Pancreas (tissue), 10 donors: Measurements from ENCODE around the gene TTYH1. TPM values are rescaled to one million over a fixed set of nuclear protein-coding genes. Genes with fewer than 3 reads are reported as not detected.
"Not testable (repeated sequence)": the region's sequence is repeated elsewhere in the genome, so short reads cannot be mapped to it uniquely, and the experiment has no call there.

Source experiments
- ATAC-seq, 4 donors: fragments of 200-7000 bp; cut with Tn5 transposase; one replicate each; pipeline versions ENCODE4 v1.8.0 to v1.9.1; 2020; ENCODE audit warnings: mild to moderate bottlenecking in 4 of 4, moderate library complexity in 4 of 4
- DNase-seq, 6 donors: peaks; one replicate each; pipeline ENCODE4 v3.0.0-alpha.2; 2020
- FAIRE-seq: peaks from 2 replicates; lab custom pipeline; 2012; peaks lifted over from hg19 to GRCh38; lab: Jason Lieb, UNC
- H3K27ac ChIP-seq, 4 donors: fragments of 200-600 bp; sonication (generic); 1 replicate in 3 of 4; 2 replicates in 1 of 4; pipeline versions ENCODE4 v1.5.0 to v1.8.0; 2020
- H3K27me3 ChIP-seq, 4 donors: fragments of 200-600 bp; one replicate each; pipeline ENCODE4 v1.8.0; 2021
- H3K36me3 ChIP-seq, 3 donors: fragments of 200-600 bp; sonication (generic) in 1 of 3; one replicate each; pipeline versions ENCODE4 v1.5.0 to v1.8.0; 2020 to 2021
- H3K4me1 ChIP-seq, 3 donors: fragments of 200-600 bp; one replicate each; pipeline ENCODE4 v1.8.0; 2021
- H3K4me3 ChIP-seq, 4 donors: fragments of 200-600 bp; sonication (generic) in 2 of 4; one replicate each; pipeline versions ENCODE4 v1.5.0 to v1.8.0; 2020 to 2021
- H3K9me3 ChIP-seq, 4 donors: fragments of 200-600 bp; one replicate each; pipeline ENCODE4 v1.8.0; 2021
- WGBS, 2 donors: extraction: QIAGEN DNeasy Blood & Tissue Kit; methylation state at CpG; one replicate each; pipeline ENCODE4 v1.1.7; 2013; 5-methylcytosine and 5-hydroxymethylcytosine counted together
- intact Hi-C, 3 donors: fragments of 100-400 bp; cut with DNase I; formaldehyde crosslinking; loops; one replicate each; pipeline versions ENCODE4 v1.11.1 to v1.14.2; 2022
- polyA plus RNA-seq, 2 donors: library from polyadenylated mRNA; stranded (reverse); fragments of 200-250 nt; gene quantifications; one replicate each; pipeline ENCODE4 v1.2.3, GENCODE V29; 2013
- total RNA-seq, 6 donors: library from RNA; stranded (reverse); fragmentation: NEBNext Ultra II Directional in 4 of 6; extraction: Animal tissue kit (Norgen Biotek cat#: 25700) in 4 of 6; gene quantifications; one replicate each; pipeline versions ENCODE4 v1.2.1 to v1.2.4, GENCODE V29; 2021 to 2023
- TF ChIP-seq, protein P1 (sequence below), 4 donors: fragments of 200-600 bp; sonication (generic) in 3 of 4; IDR thresholded peaks; one replicate each; pipeline versions ENCODE4 v1.5.0 to v1.8.0; 2021; ENCODE audit warnings: antibody characterized with exemption in 4 of 4
- donor health status: healthy with polysubstance abuse.
- donor health status: DM: no; HTN: no; CAD: no; lungs with moderate emphysema.
- donor health status: DM: no; HTN: no; CAD: no.
- donor health status: control.
- donor health status: control.
- donor health status: Bipolar disorder and iron deficiency.
- donor health status: DM: yes; HTN: yes; CAD: no.
- donor health status: DM: no; HTN: no; CAD: no.
- donor health status: DM: no; HTN: no; CAD: no.
- donor health status: DM: yes; HTN: yes; CAD: no.

Gene TTYH1
- total and polyA plus RNA-seq, 8 donors: 20.8 to 78.0 (median 27.0) TPM

DNA sequence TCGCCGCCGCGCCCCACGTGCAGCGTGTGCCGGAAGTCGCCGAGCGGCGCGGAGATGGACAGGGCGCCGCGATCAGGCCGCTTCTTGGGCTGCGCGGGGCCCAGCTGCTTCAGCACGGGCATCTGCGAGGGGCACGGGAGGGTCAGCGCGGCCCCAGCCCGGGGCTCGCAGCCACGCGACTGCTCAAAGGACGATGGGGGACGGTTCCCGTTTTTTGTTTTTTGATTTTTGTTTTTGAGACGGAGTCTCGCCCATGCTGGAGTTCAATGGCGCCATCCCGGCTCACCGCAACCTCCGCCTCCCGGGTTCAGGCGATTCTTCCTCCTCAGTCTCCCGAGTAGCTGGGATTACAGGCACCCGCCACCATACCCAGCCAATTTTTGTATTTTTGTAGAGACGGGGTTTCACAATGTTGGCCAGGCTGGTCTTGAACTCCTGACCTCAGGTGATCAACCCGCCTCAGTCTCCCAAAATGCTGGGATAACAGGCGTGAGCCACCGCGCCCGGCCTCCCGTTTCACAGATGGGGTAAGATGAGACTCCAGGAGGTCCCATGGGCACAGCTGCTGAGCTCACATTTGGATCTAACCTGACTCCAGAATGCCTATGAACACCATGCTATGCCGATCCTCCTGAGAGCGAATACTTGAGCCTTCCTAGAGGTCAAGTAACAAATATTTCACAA is 50.3 kb downstream of the TTYH1 start:
- H3K36me3 ChIP-seq: peaks cover 0 to 16% (median 9%) of the 10 kb centered on the region in 3 donors
- H3K4me3 ChIP-seq: peak overlapping the region in 2 of 4 donors; percentile 55 to 58
- H3K27ac ChIP-seq: peak overlapping the region in 2 of 4 donors; percentile 97 to 99
- ATAC-seq (no peak), DNase-seq (peak in 3 of 6 donors; percentile 51 to 76 (median 63)), FAIRE-seq (no peak)
- TF ChIP-seq, protein P1, sequence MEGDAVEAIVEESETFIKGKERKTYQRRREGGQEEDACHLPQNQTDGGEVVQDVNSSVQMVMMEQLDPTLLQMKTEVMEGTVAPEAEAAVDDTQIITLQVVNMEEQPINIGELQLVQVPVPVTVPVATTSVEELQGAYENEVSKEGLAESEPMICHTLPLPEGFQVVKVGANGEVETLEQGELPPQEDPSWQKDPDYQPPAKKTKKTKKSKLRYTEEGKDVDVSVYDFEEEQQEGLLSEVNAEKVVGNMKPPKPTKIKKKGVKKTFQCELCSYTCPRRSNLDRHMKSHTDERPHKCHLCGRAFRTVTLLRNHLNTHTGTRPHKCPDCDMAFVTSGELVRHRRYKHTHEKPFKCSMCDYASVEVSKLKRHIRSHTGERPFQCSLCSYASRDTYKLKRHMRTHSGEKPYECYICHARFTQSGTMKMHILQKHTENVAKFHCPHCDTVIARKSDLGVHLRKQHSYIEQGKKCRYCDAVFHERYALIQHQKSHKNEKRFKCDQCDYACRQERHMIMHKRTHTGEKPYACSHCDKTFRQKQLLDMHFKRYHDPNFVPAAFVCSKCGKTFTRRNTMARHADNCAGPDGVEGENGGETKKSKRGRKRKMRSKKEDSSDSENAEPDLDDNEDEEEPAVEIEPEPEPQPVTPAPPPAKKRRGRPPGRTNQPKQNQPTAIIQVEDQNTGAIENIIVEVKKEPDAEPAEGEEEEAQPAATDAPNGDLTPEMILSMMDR (IDR thresholded peaks at IDR 0.05): no peak
- peaks cover 28 to 55% (median 36%) of the 10 kb centered on the region in 3 donors for H3K4me1 ChIP-seq
- 76 to 81% methylated on average over 42 to 49 of the region's 49 CpGs for WGBS, 2 donors
- no peaks in the 10 kb centered on the region for H3K9me3 ChIP-seq
- H3K27me3 ChIP-seq: no peaks in the 10 kb centered on the region
- intact Hi-C loops: no loop called here

DNA sequence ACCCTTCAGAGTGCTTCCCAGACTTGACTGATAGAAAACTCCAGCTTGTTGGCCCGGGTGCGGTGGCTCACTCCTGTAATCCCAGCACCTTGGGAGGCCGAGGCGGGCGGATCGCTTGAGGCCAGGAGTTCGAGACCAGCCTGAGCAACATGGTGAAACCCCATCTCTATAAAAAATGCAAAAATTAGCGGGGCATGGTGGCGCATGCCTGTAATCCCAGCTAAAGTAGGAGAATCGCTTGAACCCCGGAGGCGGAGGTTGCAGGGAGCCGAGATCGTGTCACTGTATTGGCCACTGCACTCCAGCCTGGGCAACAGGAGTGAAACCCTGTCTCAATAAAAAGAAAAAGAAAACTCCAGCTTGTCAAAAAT is 50.8 kb downstream of the TTYH1 start:
- WGBS, 2 donors: 96 to 97% methylated on average over 14 of the region's 14 CpGs
- intact Hi-C loops, DNase-seq, H3K27me3 ChIP-seq, ATAC-seq, FAIRE-seq, H3K4me3 ChIP-seq, H3K9me3 ChIP-seq: not testable (repeated sequence)
- H3K4me1 ChIP-seq: peaks cover 30 to 52% (median 38%) of the 10 kb centered on the region in 3 donors
- H3K27ac ChIP-seq: peak overlapping the region in 1 of 4 donors; percentile 97
- peaks cover 0 to 11% (median 4%) of the 10 kb centered on the region in 3 donors for H3K36me3 ChIP-seq

DNA sequence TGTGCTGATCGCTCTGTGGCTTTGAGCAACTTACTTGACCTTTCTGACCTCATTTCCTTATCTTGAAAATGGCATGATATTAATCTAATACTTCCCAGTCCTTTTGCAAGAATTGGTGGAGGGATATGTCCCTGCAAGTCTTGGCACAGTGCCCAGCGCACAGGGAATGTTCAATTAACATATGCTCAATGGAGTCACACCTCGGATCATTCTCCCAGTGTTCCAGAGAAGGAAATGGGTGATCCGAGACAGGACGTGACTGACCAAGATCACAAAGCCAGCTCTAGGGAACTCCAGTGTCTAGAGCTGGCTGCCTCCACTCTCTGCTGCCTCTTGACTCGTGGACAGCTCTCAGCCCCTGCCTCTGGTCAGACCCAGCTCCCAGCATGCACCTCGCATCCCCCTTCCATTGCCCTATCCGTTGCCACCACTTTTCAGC is 54.3 kb downstream of the TTYH1 start:
- intact Hi-C loops: no loop called here
- TF ChIP-seq, protein P1 (IDR thresholded peaks at IDR 0.05): no peak
- Histone ChIP-seq H3K4me1 (peaks cover 19 to 38% (median 28%) of the 10 kb centered on the region in 3 donors), H3K36me3 (no peaks in the 10 kb centered on the region), H3K27ac (peak overlapping the region in 2 of 4 donors; percentile 91 to 94), H3K9me3 (no peaks in the 10 kb centered on the region), H3K27me3 (no peaks in the 10 kb centered on the region), H3K4me3 (no peak overlapping the region)
- DNase-seq (peak in 4 of 6 donors; percentile 61 to 84 (median 76)), ATAC-seq (no peak), FAIRE-seq (no peak)
- 37 to 41% methylated on average over 8 of the region's 8 CpGs for WGBS, 2 donors

DNA sequence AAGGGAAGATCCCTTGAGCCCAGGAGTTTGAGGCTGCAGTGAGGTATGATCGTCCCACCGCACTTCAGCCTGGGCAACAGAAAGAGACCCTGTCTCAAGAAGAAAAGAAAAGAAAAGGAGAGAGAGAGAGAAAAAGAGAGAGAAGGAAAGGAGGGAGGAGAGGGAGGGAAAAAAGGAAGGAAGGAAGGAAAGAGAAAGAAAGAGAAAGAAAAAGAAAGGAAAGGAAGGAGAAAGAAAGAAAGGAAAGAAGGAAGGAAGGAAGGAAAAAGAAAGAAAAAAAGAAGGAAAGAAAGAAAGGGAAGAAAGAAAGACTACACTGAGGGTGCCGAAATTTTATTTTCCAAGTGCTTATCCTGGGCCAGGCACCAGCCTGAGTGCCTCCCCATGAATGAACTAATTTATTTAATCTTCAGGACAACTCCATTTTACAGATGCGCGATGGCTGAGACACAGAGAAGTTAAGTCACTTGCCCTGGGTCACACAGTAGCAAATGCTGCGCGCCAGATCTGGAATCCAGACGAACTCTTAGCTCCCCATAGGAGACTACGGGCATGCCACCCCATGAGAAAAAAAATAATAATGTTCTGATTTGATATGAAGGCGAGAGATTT is 55.1 kb downstream of the TTYH1 start:
- no peak for ATAC-seq
- no peak for FAIRE-seq
- no peak for DNase-seq
- whole genome bisulfite sequencing, 2 donors: 66 to 70% methylated on average over 10 of the region's 10 CpGs
- Histone ChIP-seq H3K27me3 (no peaks in the 10 kb centered on the region), H3K9me3 (no peaks in the 10 kb centered on the region), H3K4me3 (peak overlapping the region in 2 of 4 donors; percentile 43 to 50), H3K27ac (peak overlapping the region in 3 of 4 donors; percentile 62 to 94 (median 91)), H3K36me3 (no peaks in the 10 kb centered on the region), H3K4me1 (peaks cover 19 to 38% (median 28%) of the 10 kb centered on the region in 3 donors)
- intact Hi-C loops: no loop called here
- TF ChIP-seq, protein P1 (IDR thresholded peaks at IDR 0.05): no peak

DNA sequence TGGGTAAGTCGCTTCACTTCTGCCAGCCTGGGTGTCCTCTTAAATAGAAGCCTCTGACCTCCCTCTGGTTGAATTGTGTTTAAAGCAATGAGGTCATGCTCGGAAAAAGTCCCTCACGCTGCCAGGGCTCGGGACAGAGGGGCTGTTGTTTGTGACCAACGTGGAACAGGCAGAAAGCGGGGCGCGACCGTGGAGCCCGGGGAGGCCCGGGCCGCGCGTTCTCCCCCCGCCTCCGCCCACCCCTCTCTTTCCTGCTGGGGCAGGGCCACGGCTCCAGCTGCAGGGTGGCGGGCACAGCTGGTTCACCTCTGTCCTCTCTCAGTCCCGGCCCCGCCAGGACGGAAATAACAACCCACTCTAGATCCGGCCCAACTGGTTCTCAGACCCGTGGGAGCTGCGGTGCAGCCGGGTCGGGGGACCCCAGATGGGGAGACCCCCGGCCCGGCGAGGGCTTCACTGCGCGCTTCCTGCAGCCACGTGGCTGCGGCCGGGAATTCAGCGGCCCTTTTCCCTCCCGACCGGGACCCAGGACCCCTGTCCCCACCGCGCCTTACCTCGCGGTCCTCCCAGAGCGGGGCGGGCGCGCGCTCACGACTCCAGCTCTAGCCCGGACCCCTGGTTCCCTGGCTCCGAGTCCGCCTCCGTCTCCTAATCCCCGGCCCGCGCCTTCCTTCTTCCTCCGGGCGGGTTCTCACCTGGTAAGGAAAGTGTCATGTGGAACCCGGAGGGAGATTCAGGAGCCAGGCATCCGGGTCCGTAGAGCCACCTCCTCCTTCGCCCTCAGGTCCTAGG is 55.9 kb downstream of the TTYH1 start:
- ATAC-seq (peak; percentile 51 to 65 (median 58)), DNase-seq (peak in 5 of 6 donors; percentile 63 to 85 (median 69)), FAIRE-seq (no peak)
- H3K9me3 ChIP-seq: no peaks in the 10 kb centered on the region
- TF ChIP-seq, protein P1 (IDR thresholded peaks at IDR 0.05): no peak
- intact Hi-C loops: no loop called here
- peaks cover 19 to 35% (median 28%) of the 10 kb centered on the region in 3 donors for H3K4me1 ChIP-seq
- no peaks in the 10 kb centered on the region for H3K27me3 ChIP-seq
- no peaks in the 10 kb centered on the region for H3K36me3 ChIP-seq
- peak overlapping the region; percentile 7 to 50 (median 36) for H3K4me3 ChIP-seq
- H3K27ac ChIP-seq: peak overlapping the region; percentile 62 to 94 (median 78)
- 6 to 19% methylated on average over 58 to 60 of the region's 60 CpGs for WGBS, 2 donors
